SKM-1 (cell line): ENCODE data around the gene VTI1B.
"Not testable (repeated sequence)": the region's sequence is repeated elsewhere in the genome, so short reads cannot be mapped to it uniquely, and the experiment has no call there.

Experiments used
- DNase-seq: peaks from one replicate; lab custom pipeline; 2025; ENCODE audit not compliant: unreplicated experiment; lab: John Stamatoyannopoulos, UW

Gene VTI1B, protein sequence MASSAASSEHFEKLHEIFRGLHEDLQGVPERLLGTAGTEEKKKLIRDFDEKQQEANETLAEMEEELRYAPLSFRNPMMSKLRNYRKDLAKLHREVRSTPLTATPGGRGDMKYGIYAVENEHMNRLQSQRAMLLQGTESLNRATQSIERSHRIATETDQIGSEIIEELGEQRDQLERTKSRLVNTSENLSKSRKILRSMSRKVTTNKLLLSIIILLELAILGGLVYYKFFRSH

DNA sequence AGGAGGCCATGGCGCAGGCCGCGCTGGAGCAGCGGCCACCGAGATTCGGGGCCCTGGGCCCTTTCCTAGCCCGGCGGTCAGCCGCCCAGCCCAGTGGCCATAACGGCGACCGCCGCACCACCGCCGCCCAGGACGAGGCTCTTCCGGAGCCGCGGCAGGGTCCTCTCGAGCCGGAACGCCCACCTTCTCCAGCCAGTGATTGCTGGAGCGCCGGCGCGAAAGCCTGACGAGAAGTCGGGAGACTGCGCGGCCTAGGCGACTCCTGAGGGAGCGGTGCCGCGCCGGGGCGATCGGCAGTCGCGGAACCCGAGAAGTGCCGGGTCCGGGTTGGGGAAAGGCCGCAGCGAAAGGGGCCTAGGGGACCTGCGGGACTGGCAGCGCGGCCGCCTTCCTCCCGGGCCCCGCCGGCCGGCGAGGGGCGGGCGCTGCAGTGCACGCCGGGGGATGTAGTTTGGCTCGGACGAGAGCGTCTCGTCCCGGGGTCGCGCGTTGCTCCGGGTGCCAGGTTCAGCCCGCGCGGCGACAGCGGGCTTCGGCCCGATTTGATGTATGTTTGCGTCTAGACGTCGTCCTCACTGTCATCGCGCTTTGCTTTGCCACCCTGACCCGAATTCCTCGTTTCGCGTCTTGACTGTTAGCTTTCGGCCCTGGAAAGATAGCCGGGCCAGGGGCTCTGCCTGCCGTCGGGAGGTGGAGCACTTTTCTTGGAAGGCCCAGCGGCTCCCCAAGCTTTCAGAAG, at the start of gene VTI1B:
Gene VTI1B, minus strand, starts transcription at position 153 of the 739 bp plus-strand sequence. Its CDS starts 143 bp downstream, at position 10.
- DNase-seq, result peak; percentile 24

- DNase-seq, result no peak
Observed at GRCh38 chr14:67722293-67722692, 47.9 kb upstream of the VTI1B start.

DNA sequence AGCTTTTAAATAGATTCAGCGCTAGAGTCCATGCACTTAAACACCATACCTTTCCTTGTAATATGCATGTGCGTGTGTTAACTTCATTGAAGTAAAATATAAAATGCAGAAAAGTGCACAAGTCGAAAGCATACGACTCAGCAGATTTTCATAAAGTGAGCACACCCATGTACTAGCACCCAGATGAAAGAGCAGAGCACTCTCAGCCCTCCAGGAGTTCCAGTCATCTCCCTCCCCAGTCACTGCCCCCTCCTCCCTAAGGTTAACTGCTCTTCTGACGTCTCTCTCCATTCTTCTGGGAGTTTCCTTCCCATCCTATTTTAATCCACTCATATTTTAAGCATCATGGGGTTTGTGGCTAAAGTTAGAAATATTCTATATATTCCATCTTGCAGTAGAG, 47.4 kb upstream of the VTI1B start:
- no peak for DNase-seq

DNA sequence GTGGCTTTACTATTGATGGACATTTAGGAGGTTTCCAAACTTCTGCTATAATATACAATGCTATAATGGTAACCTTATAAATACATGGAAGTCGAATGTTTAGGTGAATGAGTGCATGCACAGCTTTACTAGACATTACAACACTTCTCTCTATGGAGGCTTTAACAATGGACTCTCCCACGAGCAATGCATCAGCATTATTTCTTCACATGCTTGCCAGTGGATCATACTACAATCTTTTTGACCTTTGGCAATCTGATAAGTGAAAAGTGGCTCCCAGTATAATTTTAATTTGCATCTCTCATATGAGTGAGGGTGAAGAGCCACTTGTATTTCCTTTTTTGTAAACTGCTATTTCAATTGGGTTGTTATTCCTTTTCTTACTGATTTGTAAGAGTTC, 45.4 kb upstream of the VTI1B start:
- DNase-seq, result no peak

- DNase-seq, result not testable (repeated sequence)
Observed at GRCh38 chr14:67719385-67719784, 45.0 kb upstream of the VTI1B start.

DNA sequence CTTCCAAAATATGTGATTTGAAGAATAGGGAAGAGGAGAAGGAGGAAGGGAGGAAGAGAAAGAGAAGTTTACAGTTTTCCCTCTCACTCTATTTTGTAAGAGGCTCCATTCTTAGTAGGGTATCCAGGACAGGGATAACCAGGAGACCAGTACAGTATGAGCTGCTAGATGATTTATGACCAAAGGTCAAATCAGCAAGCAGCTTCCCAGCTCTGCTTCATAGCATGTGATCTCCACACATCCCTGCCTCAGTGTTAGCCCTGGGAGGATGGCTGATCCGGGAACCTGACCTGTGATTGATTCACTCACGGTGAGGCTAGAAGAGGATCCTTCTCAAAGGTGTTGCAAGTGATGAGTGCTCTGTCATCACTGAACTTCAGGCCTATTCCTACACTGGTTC, 43.8 kb upstream of the VTI1B start:
- DNase-seq, result no peak

DNA sequence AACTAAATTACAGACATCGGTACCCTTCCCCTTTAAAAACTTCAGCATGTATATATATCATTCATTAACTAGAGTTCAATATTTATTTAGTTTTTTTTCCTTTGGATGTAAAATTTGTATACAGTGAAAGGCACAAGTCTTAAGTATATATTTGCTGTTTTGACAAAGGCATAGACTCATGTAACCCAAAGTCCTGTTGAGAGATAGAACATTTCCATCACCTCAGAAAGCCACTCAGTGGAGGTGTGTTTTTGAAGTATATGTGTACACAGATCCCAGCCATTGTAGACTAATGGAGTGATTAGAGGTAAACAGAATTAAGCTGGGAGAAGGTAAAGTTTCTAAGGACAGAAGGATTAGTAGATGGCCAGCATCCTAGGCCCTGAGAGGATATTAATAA, 42.6 kb upstream of the VTI1B start:
- DNase-seq, result no peak

DNA sequence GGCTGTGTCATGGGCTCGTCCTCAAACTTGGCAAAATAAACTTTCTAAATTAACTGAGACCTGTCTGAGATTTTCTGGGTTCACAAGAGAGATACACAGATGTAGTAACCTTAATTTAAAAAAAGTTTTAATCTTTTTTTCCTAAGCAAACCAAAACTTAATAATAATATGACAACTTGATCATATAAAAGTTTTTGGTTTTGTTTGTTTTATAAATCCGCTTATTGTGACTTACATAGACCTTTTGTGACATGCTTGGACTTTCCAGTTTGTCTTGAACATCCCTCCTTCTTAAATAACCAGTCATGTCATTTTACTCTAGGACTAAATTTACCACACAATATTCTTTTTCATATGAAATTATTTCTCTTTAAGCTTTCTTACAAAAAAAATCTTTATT, 35.8 kb upstream of the VTI1B start:
- no peak for DNase-seq

DNA sequence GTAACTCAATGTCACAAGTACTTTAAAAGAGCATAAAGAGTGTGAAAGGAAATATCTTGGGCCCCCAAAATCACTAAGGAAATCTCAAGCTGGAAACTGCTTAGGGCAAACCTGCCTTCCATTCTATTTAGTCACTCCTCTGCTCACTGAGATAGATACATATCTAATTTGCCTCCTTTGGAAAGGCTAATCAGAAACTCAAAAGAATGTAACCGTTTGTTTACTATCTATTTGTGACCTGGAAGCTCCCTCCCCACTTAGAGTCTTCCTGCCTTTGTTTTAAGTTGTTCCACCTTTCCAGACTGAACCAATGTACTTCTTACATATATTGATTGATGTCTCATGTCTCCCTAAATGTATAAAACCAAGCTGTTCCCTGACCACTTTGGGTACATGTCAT, 35.4 kb upstream of the VTI1B start:
- DNase-seq, result not testable (repeated sequence)

GRCh38 chr14:67709346-67709745, 34.9 kb upstream of the VTI1B start:
- not testable (repeated sequence) for DNase-seq

- DNase-seq, result no peak
Observed at GRCh38 chr14:67705211-67705610, 30.8 kb upstream of the VTI1B start.

DNA sequence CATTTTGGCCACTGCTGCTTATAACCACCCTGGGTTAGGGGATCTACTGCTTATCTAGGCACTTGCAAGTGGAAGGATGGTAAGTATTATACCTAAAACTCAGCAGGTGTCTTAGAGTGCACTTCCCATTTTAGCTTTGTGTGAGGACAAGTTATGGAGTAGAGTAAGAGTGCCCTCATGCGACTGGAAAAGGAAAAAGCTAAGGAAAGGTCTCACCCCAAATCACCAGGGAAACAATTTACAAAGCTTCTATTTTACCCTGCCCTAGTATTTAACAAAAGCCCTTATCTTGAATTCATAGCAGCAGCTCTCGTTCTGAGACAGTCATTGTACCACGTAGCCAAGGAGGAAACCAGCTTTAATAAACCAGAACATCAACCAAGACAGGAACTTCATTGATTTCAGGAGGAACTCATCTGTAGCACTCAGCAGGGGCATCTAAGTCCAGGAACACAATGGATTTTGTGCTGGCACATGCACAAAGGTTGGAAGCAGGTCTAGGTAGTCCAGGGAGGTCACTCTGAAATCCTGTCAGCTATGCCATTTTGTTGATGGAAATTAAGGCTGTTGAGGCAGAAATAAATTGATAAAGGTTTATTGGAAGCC, 30.2 kb upstream of the VTI1B start:
- peak; percentile 10 for DNase-seq

- no peak for DNase-seq
Observed at GRCh38 chr14:67703997-67704396, 29.6 kb upstream of the VTI1B start.

- not testable (repeated sequence) for DNase-seq
Observed at GRCh38 chr14:67701492-67701891, 27.1 kb upstream of the VTI1B start, which contains the start of gene RDH12. TSS of gene RDH12 (plus strand) at chr14:67701886. CDS start at chr14:67722643, 20,757 bp downstream.

DNA sequence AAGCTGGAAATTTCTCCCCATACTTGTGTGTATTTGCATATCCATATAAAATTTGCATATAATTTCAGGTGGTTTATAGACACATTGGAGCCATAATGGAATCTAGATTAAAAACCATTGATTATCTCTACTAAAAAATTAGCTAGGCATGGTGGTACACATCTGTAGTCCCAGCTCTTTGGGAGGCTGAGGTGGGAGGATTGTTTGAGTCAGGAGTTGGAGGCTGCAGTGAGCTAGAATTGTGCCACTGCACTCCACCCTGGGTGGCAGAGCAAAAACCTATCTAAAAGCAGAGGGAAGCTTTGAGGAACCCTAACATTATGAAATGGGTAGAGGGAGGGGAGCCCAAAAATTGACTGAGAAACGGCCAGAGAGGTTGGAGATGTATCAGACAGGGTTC, 23.7 kb upstream of the VTI1B start:
- DNase-seq, result no peak

- DNase-seq, result no peak
Observed at GRCh38 chr14:67697006-67697405, 22.6 kb upstream of the VTI1B start.

DNA sequence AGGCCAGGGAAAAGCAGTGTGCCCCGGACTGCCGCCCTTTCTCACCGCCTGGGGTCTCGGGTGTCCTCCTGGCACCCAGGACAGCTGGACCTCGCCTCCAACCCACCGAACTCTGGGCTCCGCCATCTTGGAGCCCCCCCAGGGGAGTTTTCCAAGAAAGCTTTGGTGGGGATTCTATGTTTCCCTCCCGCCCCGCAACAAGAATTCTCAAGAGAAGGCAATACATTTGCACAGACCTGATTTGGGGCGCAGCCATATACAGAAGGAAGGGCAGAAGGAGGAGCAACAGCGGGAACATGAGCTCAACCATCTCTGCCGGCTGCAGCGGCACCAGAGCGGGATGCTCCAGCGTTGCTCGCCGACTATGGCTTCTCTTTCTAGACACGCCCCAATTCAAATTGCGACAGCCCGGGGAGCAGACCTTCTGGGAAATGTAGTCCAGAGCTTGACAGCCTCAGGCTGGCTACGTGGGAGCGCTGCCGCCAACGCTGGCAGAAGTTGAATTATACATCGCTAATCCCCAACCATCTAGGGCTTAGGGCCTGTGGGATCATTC, 21.0 kb upstream of the VTI1B start, which contains the start of gene RDH11:
Gene RDH11, minus strand, starts transcription at position 371 of the 556 bp plus-strand sequence. Its CDS starts 61 bp downstream, at position 310.
- peak; percentile 33 for DNase-seq

DNA sequence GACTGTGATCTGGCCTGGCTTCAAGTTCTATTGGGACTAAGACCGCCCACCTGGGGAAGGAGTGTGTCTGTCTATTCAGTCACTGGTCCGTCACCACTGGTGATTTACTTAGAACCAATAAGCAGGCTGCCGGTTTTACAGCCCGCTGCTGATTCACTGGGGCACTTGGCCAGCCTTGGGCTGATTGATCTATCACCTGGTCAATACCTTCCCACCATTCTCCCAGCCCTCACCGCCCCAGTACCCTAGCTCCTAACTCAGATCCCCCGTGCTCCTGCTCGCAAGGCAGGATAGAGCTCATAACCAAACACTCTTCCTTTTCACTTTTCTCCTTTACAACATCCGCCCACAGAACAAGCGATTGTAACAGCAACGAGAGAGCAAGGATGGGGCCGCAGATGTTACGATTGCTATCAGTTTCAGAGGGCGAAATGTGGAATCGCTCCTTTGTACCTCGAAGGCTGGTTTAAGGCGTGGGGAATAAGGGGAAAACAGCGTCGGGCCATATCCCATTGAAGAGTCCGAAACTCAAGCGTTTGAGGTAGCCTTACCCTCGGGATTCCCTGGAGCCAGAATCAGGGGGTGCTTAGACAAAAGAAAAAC, 20.5 kb upstream of the VTI1B start:
- DNase-seq, result no peak

DNA sequence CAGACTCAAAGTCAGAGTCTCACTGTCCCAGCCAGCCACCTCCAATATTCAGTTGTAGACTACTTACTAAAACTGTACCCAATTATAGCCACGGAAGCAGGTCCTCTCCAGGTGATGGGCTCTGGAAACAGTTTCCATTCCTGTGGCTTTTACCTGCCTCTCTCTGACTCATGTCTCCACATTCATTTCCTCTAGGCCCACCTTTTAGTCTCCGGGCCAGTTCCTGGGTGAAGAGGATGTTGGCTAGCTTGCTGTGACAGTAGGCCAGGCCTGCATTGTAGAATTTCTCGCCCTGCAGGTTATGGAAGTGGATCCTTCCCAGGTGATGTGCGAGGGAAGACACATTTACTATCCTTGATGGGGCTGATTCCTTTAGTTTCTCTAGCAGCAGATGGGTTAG, 15.6 kb upstream of the VTI1B start:
- no peak for DNase-seq

DNA sequence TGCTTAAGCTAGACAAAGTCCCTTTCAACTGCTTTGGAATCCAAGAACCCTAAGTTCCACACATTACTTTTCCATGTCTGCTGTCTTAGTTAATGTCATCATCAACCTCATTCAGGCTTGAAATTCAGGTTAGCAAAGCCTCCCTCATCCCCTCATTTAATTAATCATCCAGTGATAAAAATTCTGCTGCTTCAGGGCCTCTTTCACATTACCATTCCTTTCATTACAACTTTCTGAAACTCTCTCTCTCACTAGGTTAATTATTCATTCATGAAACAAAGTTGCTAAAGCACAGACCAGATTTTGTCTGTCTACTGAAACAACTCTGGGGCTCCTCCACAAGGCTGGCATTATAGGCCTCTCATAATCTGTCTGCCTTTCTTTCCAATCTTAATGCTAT, 9.4 kb upstream of the VTI1B start:
- no peak for DNase-seq

- peak; percentile 49 for DNase-seq
Observed at GRCh38 chr14:67680941-67681340, 6.5 kb upstream of the VTI1B start.
